ENCODE measurements around the gene FRMD7. TPM values are rescaled to one million over a fixed set of nuclear protein-coding genes. Genes with fewer than 3 reads are reported as not detected.

Gene FRMD7, protein sequence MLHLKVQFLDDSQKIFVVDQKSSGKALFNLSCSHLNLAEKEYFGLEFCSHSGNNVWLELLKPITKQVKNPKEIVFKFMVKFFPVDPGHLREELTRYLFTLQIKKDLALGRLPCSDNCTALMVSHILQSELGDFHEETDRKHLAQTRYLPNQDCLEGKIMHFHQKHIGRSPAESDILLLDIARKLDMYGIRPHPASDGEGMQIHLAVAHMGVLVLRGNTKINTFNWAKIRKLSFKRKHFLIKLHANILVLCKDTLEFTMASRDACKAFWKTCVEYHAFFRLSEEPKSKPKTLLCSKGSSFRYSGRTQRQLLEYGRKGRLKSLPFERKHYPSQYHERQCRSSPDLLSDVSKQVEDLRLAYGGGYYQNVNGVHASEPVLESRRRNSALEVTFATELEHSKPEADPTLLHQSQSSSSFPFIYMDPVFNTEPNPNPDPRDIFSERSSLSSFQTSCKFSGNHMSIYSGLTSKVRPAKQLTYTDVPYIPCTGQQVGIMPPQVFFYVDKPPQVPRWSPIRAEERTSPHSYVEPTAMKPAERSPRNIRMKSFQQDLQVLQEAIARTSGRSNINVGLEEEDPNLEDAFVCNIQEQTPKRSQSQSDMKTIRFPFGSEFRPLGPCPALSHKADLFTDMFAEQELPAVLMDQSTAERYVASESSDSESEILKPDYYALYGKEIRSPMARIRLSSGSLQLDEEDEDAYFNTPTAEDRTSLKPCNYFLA
- not detected for total RNA-seq
- long read RNA-seq, donor 1 = 0 reads
- long read RNA-seq, donor 2 = 0 reads

- Histone ChIP-seq H3K4me1 (ENCODE audit: low read depth) (no peaks in the 10 kb centered on the region), H3K4me3 (no peak within 1 kb of the TSS), H3K9me3 (no peaks in the 10 kb centered on the region), H3K36me3 (ENCODE audit: low read depth) (no peaks in the 10 kb centered on the region)
- DNase-seq (no peak), ATAC-seq (no peak)
- TF ChIP-seq, protein P1, sequence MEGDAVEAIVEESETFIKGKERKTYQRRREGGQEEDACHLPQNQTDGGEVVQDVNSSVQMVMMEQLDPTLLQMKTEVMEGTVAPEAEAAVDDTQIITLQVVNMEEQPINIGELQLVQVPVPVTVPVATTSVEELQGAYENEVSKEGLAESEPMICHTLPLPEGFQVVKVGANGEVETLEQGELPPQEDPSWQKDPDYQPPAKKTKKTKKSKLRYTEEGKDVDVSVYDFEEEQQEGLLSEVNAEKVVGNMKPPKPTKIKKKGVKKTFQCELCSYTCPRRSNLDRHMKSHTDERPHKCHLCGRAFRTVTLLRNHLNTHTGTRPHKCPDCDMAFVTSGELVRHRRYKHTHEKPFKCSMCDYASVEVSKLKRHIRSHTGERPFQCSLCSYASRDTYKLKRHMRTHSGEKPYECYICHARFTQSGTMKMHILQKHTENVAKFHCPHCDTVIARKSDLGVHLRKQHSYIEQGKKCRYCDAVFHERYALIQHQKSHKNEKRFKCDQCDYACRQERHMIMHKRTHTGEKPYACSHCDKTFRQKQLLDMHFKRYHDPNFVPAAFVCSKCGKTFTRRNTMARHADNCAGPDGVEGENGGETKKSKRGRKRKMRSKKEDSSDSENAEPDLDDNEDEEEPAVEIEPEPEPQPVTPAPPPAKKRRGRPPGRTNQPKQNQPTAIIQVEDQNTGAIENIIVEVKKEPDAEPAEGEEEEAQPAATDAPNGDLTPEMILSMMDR (IDR thresholded peaks at IDR 0.05) = no peak
- intact Hi-C loops (cut with DNase I, micrococcal nuclease) = no loop called here
These were observed at the start of gene FRMD7 for GRCh38 chrX:132127743-132128142. Gene FRMD7 (minus strand): TSS chrX:132128020. CDS start chrX:132127844, 176 bp downstream.

DNA sequence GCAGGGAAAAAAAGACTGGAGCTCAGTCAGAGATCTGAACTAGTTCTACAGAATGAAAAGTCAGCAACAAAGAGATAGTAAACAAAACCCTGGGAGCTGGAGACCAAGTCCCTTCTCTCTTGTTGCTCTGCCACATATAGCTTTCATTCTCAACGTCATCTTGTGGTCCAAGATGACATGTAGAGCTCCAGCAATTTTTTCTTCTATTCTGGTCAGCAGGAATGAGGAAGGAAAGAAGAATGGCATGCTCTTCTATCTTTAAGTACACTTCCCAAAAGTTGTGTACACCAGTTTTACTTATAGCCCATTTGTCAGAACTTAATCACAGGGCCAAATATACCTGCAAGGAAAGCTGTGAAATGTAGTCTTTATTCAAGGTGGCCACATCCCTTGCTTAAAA is 45.8 kb upstream of the FRMD7 start:
- Histone ChIP-seq H3K4me1 (ENCODE audit: low read depth) (no peaks in the 10 kb centered on the region), H3K36me3 (ENCODE audit: low read depth) (no peaks in the 10 kb centered on the region), H3K4me3 (no peak overlapping the region), H3K9me3 (no peaks in the 10 kb centered on the region)
- ATAC-seq = no peak
- TF ChIP-seq, protein P1 (IDR thresholded peaks at IDR 0.05) = no peak
- DNase-seq = no peak
- intact Hi-C loops (cut with DNase I, micrococcal nuclease) = no loop called here

- DNase-seq (no peak), ATAC-seq (no peak)
- Histone ChIP-seq H3K36me3 (ENCODE audit: low read depth) (no peaks in the 10 kb centered on the region), H3K9me3 (no peaks in the 10 kb centered on the region), H3K4me1 (ENCODE audit: low read depth) (no peaks in the 10 kb centered on the region), H3K4me3 (no peak overlapping the region)
- TF ChIP-seq, protein P1 (IDR thresholded peaks at IDR 0.05) = no peak
- intact Hi-C loops (cut with DNase I, micrococcal nuclease) = no loop called here
These were observed 44.1 kb upstream of the FRMD7 start for GRCh38 chrX:132171881-132172280.

DNA sequence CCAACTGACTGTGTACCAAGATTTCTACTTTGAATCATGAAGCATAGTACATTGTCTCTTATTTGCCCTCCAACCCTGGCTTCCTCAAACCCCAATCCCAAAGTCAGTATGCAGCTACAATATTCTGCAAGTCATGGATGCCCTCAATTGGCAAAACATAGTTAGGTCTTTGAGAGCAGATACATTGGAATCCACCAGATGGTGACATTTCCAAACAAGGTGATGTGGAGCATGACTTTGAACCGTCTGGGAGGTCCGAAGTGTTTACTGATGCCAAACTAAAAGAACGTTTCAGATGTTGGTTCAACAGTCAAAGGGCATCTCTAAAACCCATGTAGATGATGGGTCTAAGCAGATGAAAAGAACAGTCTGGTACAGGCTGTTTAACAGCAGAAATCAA is 43.7 kb upstream of the FRMD7 start:
- ATAC-seq (no peak), DNase-seq (no peak)
- H3K9me3 ChIP-seq = no peaks in the 10 kb centered on the region
- no peaks in the 10 kb centered on the region for H3K4me1 ChIP-seq (ENCODE audit: low read depth)
- H3K4me3 ChIP-seq = no peak overlapping the region
- no peaks in the 10 kb centered on the region for H3K36me3 ChIP-seq (ENCODE audit: low read depth)
- TF ChIP-seq, protein P1 (IDR thresholded peaks at IDR 0.05) = no peak
- intact Hi-C loops (cut with DNase I, micrococcal nuclease) = no loop called here

DNA sequence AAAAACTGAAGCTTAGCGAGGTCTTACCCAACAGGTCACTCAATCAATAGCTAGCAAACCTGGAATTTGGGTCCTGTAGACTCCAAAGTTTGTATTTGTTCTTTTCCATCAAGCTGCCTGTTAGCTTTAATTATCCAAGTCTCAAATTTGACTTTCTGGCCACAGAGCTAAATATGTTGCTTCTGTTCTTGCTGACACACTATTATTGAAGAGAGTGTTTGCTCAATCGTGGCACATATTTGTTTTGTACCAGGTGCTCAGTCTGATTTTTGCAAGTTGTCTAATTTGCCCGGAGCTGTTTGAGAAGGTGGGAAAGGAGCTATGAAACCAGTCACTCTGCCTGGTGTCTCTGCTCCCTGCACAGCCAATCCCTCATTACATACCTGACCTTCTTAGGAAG is 41.7 kb upstream of the FRMD7 start:
- no peaks in the 10 kb centered on the region for H3K9me3 ChIP-seq
- DNase-seq = no peak
- H3K4me3 ChIP-seq = no peak overlapping the region
- TF ChIP-seq, protein P1 (IDR thresholded peaks at IDR 0.05) = no peak
- ATAC-seq = no peak
- no peaks in the 10 kb centered on the region for H3K36me3 ChIP-seq (ENCODE audit: low read depth)
- intact Hi-C loops (cut with DNase I, micrococcal nuclease) = no loop called here
- no peaks in the 10 kb centered on the region for H3K4me1 ChIP-seq (ENCODE audit: low read depth)

Measured in mucosa of descending colon (tissue), 3 donors.